ENCODE measurements around the gene SPIB.

DNA sequence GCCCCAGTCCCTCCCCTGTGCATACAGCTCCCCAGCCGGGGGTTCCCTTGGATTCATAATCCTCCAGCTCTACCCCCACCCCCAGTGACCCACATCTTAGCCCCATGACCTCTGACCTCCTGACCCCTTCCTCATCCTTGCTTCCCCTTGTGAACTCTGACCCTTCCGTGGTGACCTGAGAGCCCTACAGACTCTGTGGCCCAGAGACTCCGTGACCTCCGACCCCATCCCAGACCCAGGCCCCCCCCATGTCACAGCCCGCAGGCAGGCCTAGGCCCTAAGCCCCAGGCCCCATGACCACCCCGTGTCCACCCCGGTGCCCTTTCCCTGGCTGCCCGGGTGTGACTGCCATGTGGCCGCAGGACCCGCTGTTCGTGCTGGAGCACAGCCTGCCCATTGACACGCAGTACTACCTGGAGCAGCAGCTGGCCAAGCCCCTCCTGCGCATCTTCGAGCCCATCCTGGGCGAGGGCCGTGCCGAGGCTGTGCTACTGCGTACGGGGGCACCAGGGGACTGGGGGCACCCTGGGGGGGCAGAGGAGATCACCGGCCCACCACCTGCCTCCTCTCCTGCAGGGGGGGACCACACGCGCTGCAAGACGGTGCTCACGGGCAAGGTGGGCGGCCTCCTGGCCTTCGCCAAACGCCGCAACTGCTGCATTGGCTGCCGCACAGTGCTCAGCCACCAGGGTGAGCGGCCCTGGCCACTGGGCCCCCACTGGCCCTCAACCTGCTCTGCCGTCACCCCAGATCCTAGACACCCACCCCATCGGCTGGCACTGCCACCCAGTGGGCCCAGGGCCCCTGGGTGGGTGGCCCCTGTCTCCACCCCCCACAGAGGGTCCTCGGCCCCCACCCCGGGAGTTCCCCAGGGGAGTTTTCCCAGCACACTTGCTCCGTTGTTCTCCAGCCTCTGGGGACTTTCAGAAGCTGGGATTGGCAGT is 2.4 kb upstream of the SPIB start:
- TF ChIP-seq CTCF (IDR thresholded peaks at IDR 0.05; ENCODE audit: low read depth, low read length, missing input control): no peak
- no peak for TF ChIP-seq TAF1 (conservative IDR thresholded peaks at IDR 0.05)
- TF ChIP-seq RAD21 (IDR thresholded peaks at IDR 0.05): no peak
- no peak for TF ChIP-seq MAX (IDR thresholded peaks at IDR 0.05)
- no peak for TF ChIP-seq EGR1 (IDR thresholded peaks at IDR 0.05; ENCODE audit: low read depth in 2 of 2)
- peak; percentile 25 for TF ChIP-seq NR2F2 (IDR thresholded peaks at IDR 0.05)
- TF ChIP-seq, protein P1, sequence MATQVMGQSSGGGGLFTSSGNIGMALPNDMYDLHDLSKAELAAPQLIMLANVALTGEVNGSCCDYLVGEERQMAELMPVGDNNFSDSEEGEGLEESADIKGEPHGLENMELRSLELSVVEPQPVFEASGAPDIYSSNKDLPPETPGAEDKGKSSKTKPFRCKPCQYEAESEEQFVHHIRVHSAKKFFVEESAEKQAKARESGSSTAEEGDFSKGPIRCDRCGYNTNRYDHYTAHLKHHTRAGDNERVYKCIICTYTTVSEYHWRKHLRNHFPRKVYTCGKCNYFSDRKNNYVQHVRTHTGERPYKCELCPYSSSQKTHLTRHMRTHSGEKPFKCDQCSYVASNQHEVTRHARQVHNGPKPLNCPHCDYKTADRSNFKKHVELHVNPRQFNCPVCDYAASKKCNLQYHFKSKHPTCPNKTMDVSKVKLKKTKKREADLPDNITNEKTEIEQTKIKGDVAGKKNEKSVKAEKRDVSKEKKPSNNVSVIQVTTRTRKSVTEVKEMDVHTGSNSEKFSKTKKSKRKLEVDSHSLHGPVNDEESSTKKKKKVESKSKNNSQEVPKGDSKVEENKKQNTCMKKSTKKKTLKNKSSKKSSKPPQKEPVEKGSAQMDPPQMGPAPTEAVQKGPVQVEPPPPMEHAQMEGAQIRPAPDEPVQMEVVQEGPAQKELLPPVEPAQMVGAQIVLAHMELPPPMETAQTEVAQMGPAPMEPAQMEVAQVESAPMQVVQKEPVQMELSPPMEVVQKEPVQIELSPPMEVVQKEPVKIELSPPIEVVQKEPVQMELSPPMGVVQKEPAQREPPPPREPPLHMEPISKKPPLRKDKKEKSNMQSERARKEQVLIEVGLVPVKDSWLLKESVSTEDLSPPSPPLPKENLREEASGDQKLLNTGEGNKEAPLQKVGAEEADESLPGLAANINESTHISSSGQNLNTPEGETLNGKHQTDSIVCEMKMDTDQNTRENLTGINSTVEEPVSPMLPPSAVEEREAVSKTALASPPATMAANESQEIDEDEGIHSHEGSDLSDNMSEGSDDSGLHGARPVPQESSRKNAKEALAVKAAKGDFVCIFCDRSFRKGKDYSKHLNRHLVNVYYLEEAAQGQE (IDR thresholded peaks at IDR 0.05): no peak
- TF ChIP-seq, protein P2, sequence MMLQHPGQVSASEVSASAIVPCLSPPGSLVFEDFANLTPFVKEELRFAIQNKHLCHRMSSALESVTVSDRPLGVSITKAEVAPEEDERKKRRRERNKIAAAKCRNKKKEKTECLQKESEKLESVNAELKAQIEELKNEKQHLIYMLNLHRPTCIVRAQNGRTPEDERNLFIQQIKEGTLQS (IDR thresholded peaks at IDR 0.05): no peak
- TF ChIP-seq HNF4A (conservative IDR thresholded peaks at IDR 0.05): no peak
- no peak for TF ChIP-seq ZBTB33 (IDR thresholded peaks at IDR 0.05)
- no peak for TF ChIP-seq GABPA (IDR thresholded peaks at IDR 0.05 in 1 of 2, conservative IDR thresholded peaks at IDR 0.05 in 1 of 2)
- TF ChIP-seq RXRA (IDR thresholded peaks at IDR 0.05): no peak
- no peak for TF ChIP-seq SP1 (IDR thresholded peaks at IDR 0.05)

Measured in liver (tissue), 3 donors.